ENCODE measurements around the gene FBXL7. TPM values are rescaled to one million over a fixed set of nuclear protein-coding genes. Genes with fewer than 3 reads are reported as not detected.

FBXL7 gene
- total and polyA plus RNA-seq, 9 of the 15 experiments (the other 6 are each of a cell fraction or from before 2014, with no cell fraction given), result 0.04 to 0.08 TPM; not detected in 7

DNA sequence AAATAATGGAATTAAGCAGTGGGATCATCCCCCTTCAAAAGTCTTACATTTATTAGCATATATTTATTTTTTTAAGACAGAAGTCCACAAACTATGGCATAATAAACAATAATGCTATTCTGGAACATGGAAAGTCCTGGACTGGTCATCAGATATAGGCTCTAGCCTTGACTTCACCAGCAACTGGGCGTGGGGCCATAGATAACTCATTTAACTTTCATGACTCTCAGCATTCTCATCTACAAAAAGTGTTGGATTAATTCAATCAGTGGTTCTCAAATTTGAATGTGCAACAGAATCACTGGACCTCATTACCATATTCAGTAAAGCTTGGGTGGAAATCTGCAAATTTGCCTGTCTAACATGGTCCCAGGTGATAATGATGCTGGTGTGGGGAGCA is 253.8 kb downstream of the FBXL7 start:
- DNase-seq (ENCODE audit: extremely low read depth in 1 of 4, low spot score in 3 of 4) (no peak), FAIRE-seq (no peak), ATAC-seq (no peak)
- BruUV-seq (replicated peaks), result no TSS peak
- intact Hi-C loops (cut with micrococcal nuclease) (no loop called here), in situ Hi-C loops (cut with MboI) (no loop called here)
- H3K27me3 ChIP-seq (ENCODE audit: control insufficient read depth in 2 of 2, insufficient read depth in 2 of 2, low read length in 2 of 2), result no peaks in the 10 kb centered on the region
- no peaks in the 10 kb centered on the region for H4K20me1 ChIP-seq (replicated peaks; ENCODE audit: control insufficient read depth, insufficient read depth, low read length)
- CTCF ChIA-PET (ENCODE audit: low intra/inter-chr PET ratio), result no interaction called here
- H3K4me2 ChIP-seq (ENCODE audit: insufficient read depth, low read length), result no peak overlapping the region
- no peak overlapping the region for H3K9ac ChIP-seq (ENCODE audit: insufficient read depth in 1 of 2, low read depth in 2 of 2, low read length in 2 of 2)
- POLR2A ChIA-PET, result no interaction called here
- H3K9me3 ChIP-seq (replicated peaks; ENCODE audit: control insufficient read depth, insufficient read depth, low read depth, low read length), result no peaks in the 10 kb centered on the region
- H3K27ac ChIP-seq (ENCODE audit: extremely low read depth, low read depth, low read length), result no peak overlapping the region
- H3K79me2 ChIP-seq (ENCODE audit: control insufficient read depth, insufficient read depth, low read length), result no peaks in the 10 kb centered on the region
- no peak overlapping the region for H3K4me3 ChIP-seq
- H3K36me3 ChIP-seq (ENCODE audit: control insufficient read depth, insufficient read depth, low read length), result no peaks in the 10 kb centered on the region
- H3K4me1 ChIP-seq (replicated peaks in 1 of 2; ENCODE audit: control insufficient read depth in 2 of 2, insufficient read depth in 2 of 2, low read length in 2 of 2), result no peaks in the 10 kb centered on the region
- no peak overlapping the region for H2AFZ ChIP-seq (ENCODE audit: low read depth, low read length)
- 0% methylated on average over 1 of the region's 1 CpG for WGBS (ENCODE audit: insufficient coverage, low coverage, missing lambda C conversion rate)
- no peaks in the 10 kb centered on the region for H3K9me1 ChIP-seq (ENCODE audit: control insufficient read depth, insufficient read depth, low read length)
- TF ChIP-seq THRAP3 (IDR thresholded peaks at IDR 0.05; ENCODE audit: borderline replicate concordance), result no peak
- TF ChIP-seq, protein P1, sequence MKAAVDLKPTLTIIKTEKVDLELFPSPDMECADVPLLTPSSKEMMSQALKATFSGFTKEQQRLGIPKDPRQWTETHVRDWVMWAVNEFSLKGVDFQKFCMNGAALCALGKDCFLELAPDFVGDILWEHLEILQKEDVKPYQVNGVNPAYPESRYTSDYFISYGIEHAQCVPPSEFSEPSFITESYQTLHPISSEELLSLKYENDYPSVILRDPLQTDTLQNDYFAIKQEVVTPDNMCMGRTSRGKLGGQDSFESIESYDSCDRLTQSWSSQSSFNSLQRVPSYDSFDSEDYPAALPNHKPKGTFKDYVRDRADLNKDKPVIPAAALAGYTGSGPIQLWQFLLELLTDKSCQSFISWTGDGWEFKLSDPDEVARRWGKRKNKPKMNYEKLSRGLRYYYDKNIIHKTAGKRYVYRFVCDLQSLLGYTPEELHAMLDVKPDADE (conservative IDR thresholded peaks at IDR 0.05; ENCODE audit: control insufficient read depth, low read depth, low read length), result no peak
- no peak for TF ChIP-seq XRCC4 (IDR thresholded peaks at IDR 0.05; ENCODE audit: extremely low read depth, insufficient read depth, insufficient read length)
- TF ChIP-seq ZNF551 (CRISPR knock-in tag; IDR thresholded peaks at IDR 0.05), result no peak
- TF ChIP-seq GABPA (tag; conservative IDR thresholded peaks at IDR 0.05; ENCODE audit: low read depth), result no peak
- TF ChIP-seq, protein P2, sequence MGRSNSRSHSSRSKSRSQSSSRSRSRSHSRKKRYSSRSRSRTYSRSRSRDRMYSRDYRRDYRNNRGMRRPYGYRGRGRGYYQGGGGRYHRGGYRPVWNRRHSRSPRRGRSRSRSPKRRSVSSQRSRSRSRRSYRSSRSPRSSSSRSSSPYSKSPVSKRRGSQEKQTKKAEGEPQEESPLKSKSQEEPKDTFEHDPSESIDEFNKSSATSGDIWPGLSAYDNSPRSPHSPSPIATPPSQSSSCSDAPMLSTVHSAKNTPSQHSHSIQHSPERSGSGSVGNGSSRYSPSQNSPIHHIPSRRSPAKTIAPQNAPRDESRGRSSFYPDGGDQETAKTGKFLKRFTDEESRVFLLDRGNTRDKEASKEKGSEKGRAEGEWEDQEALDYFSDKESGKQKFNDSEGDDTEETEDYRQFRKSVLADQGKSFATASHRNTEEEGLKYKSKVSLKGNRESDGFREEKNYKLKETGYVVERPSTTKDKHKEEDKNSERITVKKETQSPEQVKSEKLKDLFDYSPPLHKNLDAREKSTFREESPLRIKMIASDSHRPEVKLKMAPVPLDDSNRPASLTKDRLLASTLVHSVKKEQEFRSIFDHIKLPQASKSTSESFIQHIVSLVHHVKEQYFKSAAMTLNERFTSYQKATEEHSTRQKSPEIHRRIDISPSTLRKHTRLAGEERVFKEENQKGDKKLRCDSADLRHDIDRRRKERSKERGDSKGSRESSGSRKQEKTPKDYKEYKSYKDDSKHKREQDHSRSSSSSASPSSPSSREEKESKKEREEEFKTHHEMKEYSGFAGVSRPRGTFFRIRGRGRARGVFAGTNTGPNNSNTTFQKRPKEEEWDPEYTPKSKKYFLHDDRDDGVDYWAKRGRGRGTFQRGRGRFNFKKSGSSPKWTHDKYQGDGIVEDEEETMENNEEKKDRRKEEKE (IDR thresholded peaks at IDR 0.05; ENCODE audit: borderline replicate concordance in 1 of 2, control insufficient read depth in 1 of 2, low read depth in 2 of 2, low read length in 1 of 2), result no peak
- no peak for TF ChIP-seq DDX20 (tag; IDR thresholded peaks at IDR 0.05; ENCODE audit: low read depth)
- TF ChIP-seq SMAD4 (CRISPR knock-in tag; conservative IDR thresholded peaks at IDR 0.05), result no peak
- TF ChIP-seq, protein P3, sequence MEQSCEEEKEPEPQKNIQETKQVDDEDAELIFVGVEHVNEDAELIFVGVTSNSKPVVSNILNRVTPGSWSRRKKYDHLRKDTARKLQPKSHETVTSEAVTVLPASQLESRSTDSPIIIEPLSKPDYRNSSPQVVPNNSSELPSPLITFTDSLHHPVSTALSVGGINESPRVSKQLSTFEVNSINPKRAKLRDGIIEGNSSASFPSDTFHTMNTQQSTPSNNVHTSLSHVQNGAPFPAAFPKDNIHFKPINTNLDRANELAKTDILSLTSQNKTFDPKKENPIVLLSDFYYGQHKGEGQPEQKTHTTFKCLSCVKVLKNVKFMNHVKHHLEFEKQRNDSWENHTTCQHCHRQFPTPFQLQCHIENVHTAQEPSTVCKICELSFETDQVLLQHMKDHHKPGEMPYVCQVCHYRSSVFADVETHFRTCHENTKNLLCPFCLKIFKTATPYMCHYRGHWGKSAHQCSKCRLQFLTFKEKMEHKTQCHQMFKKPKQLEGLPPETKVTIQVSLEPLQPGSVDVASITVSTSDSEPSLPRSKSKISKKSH (CRISPR knock-in tag; IDR thresholded peaks at IDR 0.05), result no peak
- no peak for TF ChIP-seq NFXL1 (CRISPR knock-in tag; IDR thresholded peaks at IDR 0.05)
- TF ChIP-seq, protein P4, sequence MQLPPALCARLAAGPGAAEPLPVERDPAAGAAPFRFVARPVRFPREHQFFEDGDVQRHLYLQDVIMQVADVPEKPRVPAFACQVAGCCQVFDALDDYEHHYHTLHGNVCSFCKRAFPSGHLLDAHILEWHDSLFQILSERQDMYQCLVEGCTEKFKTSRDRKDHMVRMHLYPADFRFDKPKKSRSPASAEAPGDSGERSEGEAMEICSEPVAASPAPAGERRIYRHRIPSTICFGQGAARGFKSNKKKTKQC (CRISPR knock-in tag; IDR thresholded peaks at IDR 0.05), result no peak
- TF ChIP-seq, protein P5, sequence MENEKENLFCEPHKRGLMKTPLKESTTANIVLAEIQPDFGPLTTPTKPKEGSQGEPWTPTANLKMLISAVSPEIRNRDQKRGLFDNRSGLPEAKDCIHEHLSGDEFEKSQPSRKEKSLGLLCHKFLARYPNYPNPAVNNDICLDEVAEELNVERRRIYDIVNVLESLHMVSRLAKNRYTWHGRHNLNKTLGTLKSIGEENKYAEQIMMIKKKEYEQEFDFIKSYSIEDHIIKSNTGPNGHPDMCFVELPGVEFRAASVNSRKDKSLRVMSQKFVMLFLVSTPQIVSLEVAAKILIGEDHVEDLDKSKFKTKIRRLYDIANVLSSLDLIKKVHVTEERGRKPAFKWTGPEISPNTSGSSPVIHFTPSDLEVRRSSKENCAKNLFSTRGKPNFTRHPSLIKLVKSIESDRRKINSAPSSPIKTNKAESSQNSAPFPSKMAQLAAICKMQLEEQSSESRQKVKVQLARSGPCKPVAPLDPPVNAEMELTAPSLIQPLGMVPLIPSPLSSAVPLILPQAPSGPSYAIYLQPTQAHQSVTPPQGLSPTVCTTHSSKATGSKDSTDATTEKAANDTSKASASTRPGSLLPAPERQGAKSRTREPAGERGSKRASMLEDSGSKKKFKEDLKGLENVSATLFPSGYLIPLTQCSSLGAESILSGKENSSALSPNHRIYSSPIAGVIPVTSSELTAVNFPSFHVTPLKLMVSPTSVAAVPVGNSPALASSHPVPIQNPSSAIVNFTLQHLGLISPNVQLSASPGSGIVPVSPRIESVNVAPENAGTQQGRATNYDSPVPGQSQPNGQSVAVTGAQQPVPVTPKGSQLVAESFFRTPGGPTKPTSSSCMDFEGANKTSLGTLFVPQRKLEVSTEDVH (IDR thresholded peaks at IDR 0.05; ENCODE audit: low read depth, partially characterized antibody), result no peak
- TF ChIP-seq DPF2 (IDR thresholded peaks at IDR 0.05), result no peak
- no peak for TF ChIP-seq KAT2B (IDR thresholded peaks at IDR 0.05; ENCODE audit: low read depth, low read length)

Measured in K562 (cell line).